ENCODE measurements around the gene OR4B1. TPM values are rescaled to one million over a fixed set of nuclear protein-coding genes. Genes with fewer than 3 reads are reported as not detected.
"Not testable (repeated sequence)": the region's sequence is repeated elsewhere in the genome, so short reads cannot be mapped to it uniquely, and the experiment has no call there.

The OR4B1 gene
- total RNA-seq, 2 experiments from 2014 or later, result not detected

- DNase-seq, result peak in 1 of 14 experiments; percentile 6
- ChIA-PET CTCF (no interaction called here), POLR2A (no interaction called here)
- no peak overlapping the region for H3K27ac ChIP-seq (ENCODE audit: low read depth in 1 of 2, low read length in 2 of 2)
- no peaks in the 10 kb centered on the region for H3K36me3 Mint-ChIP-seq (ENCODE audit: low read depth)
- H3K4me1 Mint-ChIP-seq (ENCODE audit: low read depth), result no peaks in the 10 kb centered on the region
- H3K9me3 Mint-ChIP-seq, result no peaks in the 10 kb centered on the region
- H3K4me3 Mint-ChIP-seq, result no peak overlapping the region
- no peak overlapping the region for H3K4me3 ChIP-seq (ENCODE audit: low read length)
- no peaks in the 10 kb centered on the region for H3K4me1 ChIP-seq (ENCODE audit: insufficient read depth, low read length)
- intact Hi-C loops (cut with DNase I, micrococcal nuclease), result no loop called here
- no peak for ATAC-seq (ENCODE audit: poor library complexity)
- no peaks in the 10 kb centered on the region for H3K27me3 ChIP-seq (ENCODE audit: control insufficient read depth in 1 of 2, insufficient read depth in 2 of 2, low read length in 2 of 2)
- no peak overlapping the region for H3K27ac Mint-ChIP-seq
- peaks cover 0 to 14% of the 10 kb centered on the region in 2 experiments for H3K9me3 ChIP-seq (ENCODE audit: control insufficient read depth in 1 of 2, insufficient read depth in 1 of 2, low read length in 2 of 2)
- TF ChIP-seq CTCF (IDR thresholded peaks at IDR 0.05), result no peak
- no peaks in the 10 kb centered on the region for H3K36me3 ChIP-seq (ENCODE audit: insufficient read depth, low read length)
- H3K27me3 Mint-ChIP-seq, result peaks cover 19% of the 10 kb centered on the region
Measured at GRCh38 chr11:48228761-48229160, 12.2 kb downstream of the OR4B1 start.

- H3K4me3 ChIP-seq (ENCODE audit: low read length); H3K9me3 Mint-ChIP-seq; H3K4me3 Mint-ChIP-seq; ATAC-seq (ENCODE audit: poor library complexity); H3K36me3 ChIP-seq (ENCODE audit: insufficient read depth, low read length); DNase-seq; H3K27me3 ChIP-seq (ENCODE audit: control insufficient read depth in 1 of 2, insufficient read depth in 2 of 2, low read length in 2 of 2); H3K4me1 Mint-ChIP-seq (ENCODE audit: low read depth); CTCF ChIA-PET; H3K36me3 Mint-ChIP-seq (ENCODE audit: low read depth); intact Hi-C loops (cut with DNase I, micrococcal nuclease); H3K27ac Mint-ChIP-seq; H3K4me1 ChIP-seq (ENCODE audit: insufficient read depth, low read length); H3K27ac ChIP-seq (ENCODE audit: low read depth in 1 of 2, low read length in 2 of 2); POLR2A ChIA-PET: not testable (repeated sequence)
- peaks cover 0 to 14% of the 10 kb centered on the region in 2 experiments for H3K9me3 ChIP-seq (ENCODE audit: control insufficient read depth in 1 of 2, insufficient read depth in 1 of 2, low read length in 2 of 2)
- H3K27me3 Mint-ChIP-seq, result peaks cover 29% of the 10 kb centered on the region
Measured at GRCh38 chr11:48230057-48230456, 13.4 kb downstream of the OR4B1 start.

- no peaks in the 10 kb centered on the region for H3K36me3 ChIP-seq (ENCODE audit: insufficient read depth, low read length)
- no peak overlapping the region for H3K27ac Mint-ChIP-seq
- H3K9me3 ChIP-seq (ENCODE audit: control insufficient read depth in 1 of 2, insufficient read depth in 1 of 2, low read length in 2 of 2), result peaks cover 0 to 9% of the 10 kb centered on the region in 2 experiments
- peaks cover 59% of the 10 kb centered on the region for H3K27me3 Mint-ChIP-seq
- no peak overlapping the region for H3K27ac ChIP-seq (ENCODE audit: low read depth in 1 of 2, low read length in 2 of 2)
- H3K9me3 Mint-ChIP-seq, result peaks cover 4% of the 10 kb centered on the region
- H3K4me1 ChIP-seq (ENCODE audit: insufficient read depth, low read length), result no peaks in the 10 kb centered on the region
- TF ChIP-seq CTCF (IDR thresholded peaks at IDR 0.05), result no peak
- H3K27me3 ChIP-seq (ENCODE audit: control insufficient read depth in 1 of 2, insufficient read depth in 2 of 2, low read length in 2 of 2), result peaks cover 5 to 10% of the 10 kb centered on the region in 2 experiments
- ChIA-PET CTCF (no interaction called here), POLR2A (no interaction called here)
- no peak for ATAC-seq (ENCODE audit: poor library complexity)
- no peak overlapping the region for H3K4me3 ChIP-seq (ENCODE audit: low read length)
- H3K36me3 Mint-ChIP-seq (ENCODE audit: low read depth), result no peaks in the 10 kb centered on the region
- no peak for DNase-seq
- H3K4me3 Mint-ChIP-seq, result no peak overlapping the region
- intact Hi-C loops (cut with DNase I, micrococcal nuclease), result no loop called here
- H3K4me1 Mint-ChIP-seq (ENCODE audit: low read depth), result no peaks in the 10 kb centered on the region
Measured at GRCh38 chr11:48237727-48238126, 21.1 kb downstream of the OR4B1 start.

- Mint-ChIP-seq H3K36me3 (ENCODE audit: low read depth) (no peaks in the 10 kb centered on the region), H3K9me3 (peaks cover 4% of the 10 kb centered on the region), H3K4me1 (ENCODE audit: low read depth) (no peaks in the 10 kb centered on the region), H3K4me3 (no peak overlapping the region), H3K27ac (no peak overlapping the region), H3K27me3 (peaks cover 56% of the 10 kb centered on the region)
- ChIA-PET POLR2A (no interaction called here), CTCF (no interaction called here)
- DNase-seq (no peak), ATAC-seq (ENCODE audit: poor library complexity) (no peak)
- H3K36me3 ChIP-seq (ENCODE audit: insufficient read depth, low read length), result no peaks in the 10 kb centered on the region
- H3K27me3 ChIP-seq (ENCODE audit: control insufficient read depth in 1 of 2, insufficient read depth in 2 of 2, low read length in 2 of 2), result peaks cover 5 to 16% of the 10 kb centered on the region in 2 experiments
- no peaks in the 10 kb centered on the region for H3K4me1 ChIP-seq (ENCODE audit: insufficient read depth, low read length)
- no peak overlapping the region for H3K4me3 ChIP-seq (ENCODE audit: low read length)
- H3K9me3 ChIP-seq (ENCODE audit: control insufficient read depth in 1 of 2, insufficient read depth in 1 of 2, low read length in 2 of 2), result peaks cover 0 to 4% of the 10 kb centered on the region in 2 experiments
- TF ChIP-seq CTCF (IDR thresholded peaks at IDR 0.05), result no peak
- intact Hi-C loops (cut with DNase I, micrococcal nuclease), result no loop called here
- H3K27ac ChIP-seq (ENCODE audit: low read depth in 1 of 2, low read length in 2 of 2), result no peak overlapping the region
Measured at GRCh38 chr11:48242501-48242900, 25.9 kb downstream of the OR4B1 start.

Measured in CD4-positive, alpha-beta T cell (primary cell).